ENCODE data around the gene ZMAT5.
A peak's percentile ranks its signal among the peaks of the same experiment; 100 is the strongest.

ZMAT5 gene

GRCh38 chr22:29722151-29722550, 44.7 kb downstream of the ZMAT5 start:
- Mint-ChIP-seq H3K4me3 (no peak overlapping the region), H3K4me1 (no peaks in the 10 kb centered on the region), H3K36me3 (ENCODE audit: low read depth) (no peaks in the 10 kb centered on the region), H3K9me3 (no peaks in the 10 kb centered on the region), H3K27me3 (ENCODE audit: low read depth) (peaks cover 66% of the 10 kb centered on the region), H3K27ac (no peak overlapping the region)
- no peak for TF ChIP-seq CTCF (IDR thresholded peaks at IDR 0.05; ENCODE audit: unreplicated experiment in 3 of 3)

- peaks cover 75% of the 10 kb centered on the region for H3K27me3 Mint-ChIP-seq (ENCODE audit: low read depth)
- peaks cover 5% of the 10 kb centered on the region for H3K4me1 Mint-ChIP-seq
- peaks cover 5% of the 10 kb centered on the region for H3K9me3 Mint-ChIP-seq
- no peak for TF ChIP-seq CTCF (IDR thresholded peaks at IDR 0.05; ENCODE audit: unreplicated experiment in 3 of 3)
- no peak overlapping the region for H3K4me3 Mint-ChIP-seq
- no peak overlapping the region for H3K27ac Mint-ChIP-seq
- H3K36me3 Mint-ChIP-seq (ENCODE audit: low read depth), result no peaks in the 10 kb centered on the region
These were observed 45.9 kb downstream of the ZMAT5 start for GRCh38 chr22:29720811-29721323.

GRCh38 chr22:29719899-29720645, 46.7 kb downstream of the ZMAT5 start, which contains the start of gene CABP7:
TSS of gene CABP7 (plus strand) at chr22:29720003. CDS start at chr22:29720425, 422 bp downstream.
- Mint-ChIP-seq H3K9me3 (peaks cover 5% of the 10 kb centered on the region), H3K4me3 (peak within 1 kb of the TSS; percentile 19 to 71 (median 25)), H3K4me1 (peaks cover 5% of the 10 kb centered on the region), H3K36me3 (ENCODE audit: low read depth) (no peaks in the 10 kb centered on the region), H3K27me3 (ENCODE audit: low read depth) (peaks cover 74% of the 10 kb centered on the region), H3K27ac (no peak within 1 kb of the TSS)
- no peak for TF ChIP-seq CTCF (IDR thresholded peaks at IDR 0.05; ENCODE audit: unreplicated experiment in 3 of 3)

GRCh38 chr22:29718949-29719898, 47.6 kb downstream of the ZMAT5 start:
- Mint-ChIP-seq H3K9me3 (peaks cover 5% of the 10 kb centered on the region), H3K36me3 (ENCODE audit: low read depth) (no peaks in the 10 kb centered on the region), H3K4me3 (peak overlapping the region; percentile 19 to 71 (median 25)), H3K27ac (no peak overlapping the region), H3K4me1 (peaks cover 5% of the 10 kb centered on the region), H3K27me3 (ENCODE audit: low read depth) (peaks cover 76% of the 10 kb centered on the region)
- TF ChIP-seq CTCF (IDR thresholded peaks at IDR 0.05; ENCODE audit: unreplicated experiment in 3 of 3), result no peak

GRCh38 chr22:29717789-29718188, 49.0 kb downstream of the ZMAT5 start:
- peaks cover 5% of the 10 kb centered on the region for H3K9me3 Mint-ChIP-seq
- H3K27ac Mint-ChIP-seq, result no peak overlapping the region
- H3K36me3 Mint-ChIP-seq (ENCODE audit: low read depth), result no peaks in the 10 kb centered on the region
- H3K27me3 Mint-ChIP-seq (ENCODE audit: low read depth), result peaks cover 68% of the 10 kb centered on the region
- H3K4me3 Mint-ChIP-seq, result no peak overlapping the region
- no peak for TF ChIP-seq CTCF (IDR thresholded peaks at IDR 0.05; ENCODE audit: unreplicated experiment in 3 of 3)
- H3K4me1 Mint-ChIP-seq, result peaks cover 5% of the 10 kb centered on the region

Measured in nephron (organoid).